GM12872 (cell line): ENCODE measurements around the gene TIAM1.
A peak's percentile ranks its signal among the peaks of the same experiment; 100 is the strongest.

ENCODE experiments used
- TF ChIP-seq, protein P1 (sequence below): IDR thresholded peaks from 3 replicates; pipeline ENCODE4 v1.5.1; 2011; ENCODE audit warnings: low read depth, mild to moderate bottlenecking, low read length, moderate library complexity; ENCODE audit not compliant: insufficient read depth

Gene TIAM1

DNA sequence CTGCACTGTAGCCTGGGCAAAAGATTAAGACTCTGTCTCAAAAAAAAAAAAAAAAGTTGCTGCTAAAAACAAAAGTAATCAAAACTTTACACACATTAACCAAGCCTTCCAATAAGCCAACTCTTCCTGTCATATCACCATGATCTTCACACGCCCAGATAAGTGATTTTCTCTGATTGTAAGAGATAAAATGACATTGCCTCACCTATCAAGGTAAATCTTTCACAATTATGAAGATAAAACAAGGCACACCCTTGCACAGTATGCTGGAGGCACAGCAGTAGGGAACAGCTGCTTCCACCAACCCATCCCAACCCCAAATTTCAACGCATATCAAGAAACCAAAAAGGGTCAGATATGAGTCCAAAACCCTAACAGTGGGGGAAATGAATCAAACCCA is 8.8 kb upstream of the TIAM1 start:
- TF ChIP-seq, protein P1, sequence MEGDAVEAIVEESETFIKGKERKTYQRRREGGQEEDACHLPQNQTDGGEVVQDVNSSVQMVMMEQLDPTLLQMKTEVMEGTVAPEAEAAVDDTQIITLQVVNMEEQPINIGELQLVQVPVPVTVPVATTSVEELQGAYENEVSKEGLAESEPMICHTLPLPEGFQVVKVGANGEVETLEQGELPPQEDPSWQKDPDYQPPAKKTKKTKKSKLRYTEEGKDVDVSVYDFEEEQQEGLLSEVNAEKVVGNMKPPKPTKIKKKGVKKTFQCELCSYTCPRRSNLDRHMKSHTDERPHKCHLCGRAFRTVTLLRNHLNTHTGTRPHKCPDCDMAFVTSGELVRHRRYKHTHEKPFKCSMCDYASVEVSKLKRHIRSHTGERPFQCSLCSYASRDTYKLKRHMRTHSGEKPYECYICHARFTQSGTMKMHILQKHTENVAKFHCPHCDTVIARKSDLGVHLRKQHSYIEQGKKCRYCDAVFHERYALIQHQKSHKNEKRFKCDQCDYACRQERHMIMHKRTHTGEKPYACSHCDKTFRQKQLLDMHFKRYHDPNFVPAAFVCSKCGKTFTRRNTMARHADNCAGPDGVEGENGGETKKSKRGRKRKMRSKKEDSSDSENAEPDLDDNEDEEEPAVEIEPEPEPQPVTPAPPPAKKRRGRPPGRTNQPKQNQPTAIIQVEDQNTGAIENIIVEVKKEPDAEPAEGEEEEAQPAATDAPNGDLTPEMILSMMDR, result no peak

DNA sequence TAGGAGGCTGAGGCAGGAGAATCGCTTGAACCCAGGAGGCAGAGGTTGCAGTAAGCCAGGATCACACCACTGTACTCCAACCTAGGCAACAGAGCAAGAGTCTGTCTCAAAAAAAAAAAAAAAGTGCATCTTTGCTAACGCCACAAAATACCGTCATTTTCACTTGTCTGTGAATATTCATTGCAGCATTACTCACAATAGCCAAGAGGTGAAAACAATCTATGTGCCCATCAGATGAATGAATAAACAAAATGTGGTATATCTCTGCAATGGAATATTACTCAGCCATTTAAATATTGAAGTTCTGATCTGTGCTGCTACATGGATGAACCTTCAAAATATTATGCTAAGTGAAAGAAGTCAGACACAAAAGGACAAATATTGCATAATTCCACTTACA is 7.9 kb upstream of the TIAM1 start:
- TF ChIP-seq, protein P1, result no peak

DNA sequence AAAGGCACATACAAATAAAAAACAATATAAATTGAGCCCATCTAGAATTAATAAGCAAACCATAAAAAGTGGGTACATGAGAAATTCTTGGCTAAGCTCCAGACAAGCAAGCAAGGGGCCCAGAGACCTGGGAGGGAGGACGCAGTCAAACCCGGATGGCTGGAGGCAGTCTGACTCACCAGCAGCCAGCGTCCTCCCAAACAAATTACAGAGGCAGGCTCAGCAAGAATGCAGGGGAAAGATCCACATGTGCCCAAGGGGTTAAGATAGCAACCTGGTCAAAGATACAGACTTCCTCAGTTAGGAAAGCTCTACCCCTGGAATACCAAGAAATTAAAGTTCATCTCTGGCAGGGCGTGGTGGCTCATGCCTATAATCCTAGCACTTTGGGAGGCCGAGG is 7.4 kb upstream of the TIAM1 start:
- TF ChIP-seq, protein P1, result no peak

DNA sequence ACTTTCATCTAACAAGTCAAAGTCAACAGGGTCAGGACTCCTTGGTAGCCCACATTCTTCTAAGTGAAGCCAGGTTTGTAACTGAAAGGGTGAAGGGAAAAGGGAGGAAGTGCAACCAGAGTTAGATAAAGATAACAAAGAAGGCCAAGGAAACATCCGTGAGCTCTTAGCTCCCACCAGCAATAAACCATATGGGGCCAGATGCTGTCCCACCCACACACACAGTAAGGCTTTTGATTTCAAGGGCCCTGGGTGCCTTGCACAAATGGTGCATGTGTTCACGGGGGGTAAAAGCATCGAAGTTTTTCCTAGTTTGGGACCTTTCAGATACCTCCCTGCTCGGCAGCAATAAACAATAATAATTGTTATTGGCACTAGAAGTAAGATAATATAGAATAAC is 5.1 kb upstream of the TIAM1 start:
- TF ChIP-seq, protein P1, result no peak

DNA sequence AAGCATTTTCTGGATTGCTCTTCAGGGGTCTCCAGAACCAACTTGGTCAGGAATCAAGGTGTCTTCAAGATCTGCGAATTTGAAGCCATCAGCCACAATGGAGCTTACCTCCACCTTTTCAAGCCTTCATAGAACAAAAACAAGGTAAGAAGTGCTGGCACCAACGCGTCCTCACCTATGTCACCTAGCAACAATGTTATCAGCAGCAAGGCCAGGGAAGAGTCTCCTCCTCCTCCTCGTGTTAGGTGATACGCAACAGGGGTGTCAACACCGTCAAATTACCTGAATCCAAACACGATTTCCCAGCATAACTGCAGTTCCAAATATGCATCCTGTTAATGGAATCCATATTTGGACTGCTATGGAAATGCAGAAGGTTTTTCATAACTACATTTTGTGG is 4.1 kb upstream of the TIAM1 start:
- TF ChIP-seq, protein P1, result no peak

DNA sequence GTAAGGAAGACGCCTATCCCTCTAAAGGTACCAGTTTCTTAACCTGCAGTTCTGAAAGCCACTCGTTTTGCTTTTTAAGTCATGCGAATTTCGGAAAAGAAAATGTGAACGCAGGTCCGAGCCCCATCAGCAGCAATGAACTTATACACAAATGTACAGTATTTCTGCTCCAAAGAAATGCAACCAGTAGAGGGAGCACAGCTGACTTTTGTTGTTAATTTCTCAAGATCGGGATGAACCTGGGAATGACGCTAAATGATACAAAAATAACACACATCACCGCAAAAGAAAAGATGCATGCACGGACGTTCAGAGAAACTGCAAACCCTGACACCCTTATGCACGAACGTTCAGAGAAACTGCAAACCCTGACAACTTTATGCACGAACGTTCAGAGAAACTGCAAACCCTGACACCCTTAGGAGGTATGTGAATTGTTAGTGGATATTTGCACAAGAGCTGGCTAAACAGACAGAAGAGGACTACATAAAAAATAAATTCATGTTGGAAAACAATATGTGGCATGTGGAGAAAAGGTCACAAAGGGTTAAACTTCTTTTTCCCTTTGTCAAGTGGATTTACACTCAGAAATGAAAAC is 3.5 kb upstream of the TIAM1 start:
- TF ChIP-seq, protein P1, result peak; percentile 40; the same call in 2 of the 3 replicates

DNA sequence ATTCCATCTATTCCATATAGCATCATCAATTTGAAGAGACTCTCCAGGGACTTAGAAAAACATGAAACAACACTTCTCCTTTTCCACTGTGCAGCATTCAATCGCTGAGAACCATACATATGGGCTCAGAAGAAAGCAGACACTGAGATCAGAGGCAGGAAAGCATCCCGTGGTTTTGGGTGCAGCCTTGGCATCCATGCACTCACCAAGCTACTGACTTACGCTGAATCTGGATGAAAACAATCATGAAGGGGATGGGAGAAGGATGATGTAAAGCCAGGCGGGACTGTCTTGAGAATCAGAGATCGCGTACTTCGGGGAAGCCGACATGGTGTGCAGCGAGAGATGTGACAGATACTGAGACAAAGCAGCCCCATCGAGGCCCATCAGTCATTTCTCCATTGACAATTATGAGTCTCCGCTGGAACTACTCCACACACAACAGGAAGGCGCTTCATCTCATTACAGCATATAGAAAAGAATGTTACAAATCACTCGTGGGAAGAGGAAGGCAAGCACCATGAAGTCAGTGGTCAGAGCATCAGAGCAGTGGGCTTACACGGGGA is 2.3 kb upstream of the TIAM1 start:
- TF ChIP-seq, protein P1, result no peak
